Spleen (tissue), 7 donors: ENCODE results near the gene MACC1.

Experiments
- POLR2A ChIP-seq, 3 donors: fragments of 450-650 bp; IDR thresholded peaks; one replicate each; pipeline ENCODE4 v1.5.1; 2017; ENCODE audit warnings: antibody characterized with exemption in 3 of 3, mild to moderate bottlenecking in 1 of 3
- TF ChIP-seq, protein P1 (sequence below), 11 experiments: fragments of 200-600 bp in 7 of 11; fragments of 450-650 bp in 4 of 11; sonication (generic) in 4 of 11; IDR thresholded peaks in 8 of 11; conservative IDR thresholded peaks in 3 of 11; 1 replicate in 7 of 11; 2 replicates in 4 of 11; pipeline versions ENCODE4 v1.4.0 to v1.8.0; 2016 to 2021; ENCODE audit warnings: antibody characterized with exemption in 11 of 11, inconsistent platforms in 4 of 11, mild to moderate bottlenecking in 1 of 11
- donor health status: DM: no; HTN: no; CAD: no; lungs with moderate emphysema.
- donor health status: DM: no; HTN: no; CAD: no.
- donor health status: DM: no; HTN: no; CAD: no.

DNA sequence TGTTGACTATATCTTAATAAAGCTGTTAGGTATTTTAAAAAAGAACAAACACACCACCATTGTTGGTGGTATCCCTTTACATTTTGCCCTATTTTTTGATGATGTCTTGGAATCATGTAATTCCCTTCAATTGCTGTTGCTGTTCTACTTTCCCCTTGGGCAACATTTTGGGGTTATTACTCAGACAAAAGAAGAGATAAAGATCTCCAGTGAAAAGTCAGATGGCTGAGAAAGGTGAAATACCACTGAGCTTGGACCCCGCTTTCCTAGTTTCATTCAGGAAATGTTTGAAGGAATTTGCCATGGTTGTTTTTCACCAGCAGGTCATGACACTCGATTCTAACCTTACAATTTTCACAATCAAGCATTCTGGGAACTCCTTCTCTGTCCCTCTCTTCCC is 84.6 kb downstream of the MACC1 start:
- TF ChIP-seq, protein P1, sequence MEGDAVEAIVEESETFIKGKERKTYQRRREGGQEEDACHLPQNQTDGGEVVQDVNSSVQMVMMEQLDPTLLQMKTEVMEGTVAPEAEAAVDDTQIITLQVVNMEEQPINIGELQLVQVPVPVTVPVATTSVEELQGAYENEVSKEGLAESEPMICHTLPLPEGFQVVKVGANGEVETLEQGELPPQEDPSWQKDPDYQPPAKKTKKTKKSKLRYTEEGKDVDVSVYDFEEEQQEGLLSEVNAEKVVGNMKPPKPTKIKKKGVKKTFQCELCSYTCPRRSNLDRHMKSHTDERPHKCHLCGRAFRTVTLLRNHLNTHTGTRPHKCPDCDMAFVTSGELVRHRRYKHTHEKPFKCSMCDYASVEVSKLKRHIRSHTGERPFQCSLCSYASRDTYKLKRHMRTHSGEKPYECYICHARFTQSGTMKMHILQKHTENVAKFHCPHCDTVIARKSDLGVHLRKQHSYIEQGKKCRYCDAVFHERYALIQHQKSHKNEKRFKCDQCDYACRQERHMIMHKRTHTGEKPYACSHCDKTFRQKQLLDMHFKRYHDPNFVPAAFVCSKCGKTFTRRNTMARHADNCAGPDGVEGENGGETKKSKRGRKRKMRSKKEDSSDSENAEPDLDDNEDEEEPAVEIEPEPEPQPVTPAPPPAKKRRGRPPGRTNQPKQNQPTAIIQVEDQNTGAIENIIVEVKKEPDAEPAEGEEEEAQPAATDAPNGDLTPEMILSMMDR (IDR thresholded peaks at IDR 0.05 in 8 of 11, conservative IDR thresholded peaks at IDR 0.05 in 3 of 11), result no peak
- no peak for TF ChIP-seq POLR2A (IDR thresholded peaks at IDR 0.05)
